GM10248 (cell line): ENCODE measurements around the gene MOK.
"Not testable (repeated sequence)": the region's sequence is repeated elsewhere in the genome, so short reads cannot be mapped to it uniquely, and the experiment has no call there.

Experiments used
- CTCF ChIA-PET: fragments of 300-600 bp; sonication (Branson Sonifier 250); formaldehyde crosslinking; extraction: SDS; loops from one replicate; lab custom pipeline; 2021; ENCODE audit warnings: antibody characterized with exemption; lab: Yijun Ruan, JAX
- POLR2A ChIA-PET: fragments of 350-650 bp; sonication (Branson Sonifier 250); formaldehyde crosslinking; extraction: SDS; loops from one replicate; lab custom pipeline; 2020; ENCODE audit warnings: antibody characterized with exemption; lab: Yijun Ruan, JAX
- DNase-seq: peaks from one replicate; pipeline ENCODE4 v3.0.0; 2012; ENCODE audit errors: extremely low spot score
- CTCF ChIP-seq: IDR thresholded peaks from 2 replicates; pipeline ENCODE4 v1.5.1; 2012; ENCODE audit warnings: mild to moderate bottlenecking, low read depth; ENCODE audit errors: extremely low read depth, missing control alignments, control extremely low read depth

The MOK gene

GRCh38 chr14:102335163-102335562 is 30.2 kb upstream of the MOK start:
- POLR2A ChIA-PET = interaction anchor here (0.6 kb wide), 1 partner anchor 272 kb away, joined by 3 read pairs; no protein-coding TSS in a partner anchor
- no peak for TF ChIP-seq CTCF
- DNase-seq = no peak
- CTCF ChIA-PET = interaction anchor here (1.2 to 4.2 kb wide), 4 partner anchors 13 to 18 kb away, joined by 3 to 16 read pairs (median 8); no protein-coding TSS in a partner anchor

GRCh38 chr14:102333795-102334705 is 29.1 kb upstream of the MOK start:
- DNase-seq = no peak
- CTCF ChIA-PET = interaction anchor here (0.7 to 4.2 kb wide), 5 partner anchors 12 to 19 kb away, joined by 3 to 16 read pairs (median 7); no protein-coding TSS in a partner anchor
- POLR2A ChIA-PET = interaction anchor here (0.5 kb wide), 1 partner anchor 475 kb away, joined by 3 read pairs; no protein-coding TSS in a partner anchor
- no peak for TF ChIP-seq CTCF

GRCh38 chr14:102333390-102333789 is 28.4 kb upstream of the MOK start:
- POLR2A ChIA-PET = no interaction called here
- CTCF ChIA-PET = interaction anchor here (0.7 to 2.2 kb wide), 3 partner anchors 13 to 16 kb away, joined by 3 to 7 read pairs (median 5); no protein-coding TSS in a partner anchor
- TF ChIP-seq CTCF = no peak
- DNase-seq = no peak

- ChIA-PET CTCF (no interaction called here), POLR2A (no interaction called here)
- TF ChIP-seq CTCF = no peak
- DNase-seq = no peak
Measured at GRCh38 chr14:102330806-102331205, 25.8 kb upstream of the MOK start.

- CTCF ChIA-PET = interaction anchor here (2.0 kb wide), 1 partner anchor 11 kb away, joined by 5 read pairs; no protein-coding TSS in a partner anchor
- DNase-seq, POLR2A ChIA-PET: not testable (repeated sequence)
Measured at GRCh38 chr14:102329381-102329780, 24.4 kb upstream of the MOK start.

GRCh38 chr14:102326583-102326982 is 21.6 kb upstream of the MOK start:
- no peak for TF ChIP-seq CTCF
- CTCF ChIA-PET = interaction anchor here (0.6 to 2.3 kb wide), 2 partner anchors 9 to 12 kb away, joined by 3 to 9 read pairs; no protein-coding TSS in a partner anchor
- POLR2A ChIA-PET = no interaction called here
- no peak for DNase-seq
